Left ventricle myocardium inferior (tissue), 1 donor: ENCODE measurements around the gene EBLN2. TPM values are rescaled to one million over a fixed set of nuclear protein-coding genes. Genes with fewer than 3 reads are reported as not detected.

Source experiments
- DNase-seq: peaks from one replicate; pipeline ENCODE4 v3.0.0-alpha.2; 2020
- H3K27ac ChIP-seq: fragments of 200-600 bp; replicated peaks from 2 replicates; pipeline ENCODE4 v1.8.0; 2021
- H3K27me3 ChIP-seq: fragments of 200-600 bp; 2 replicates; pipeline ENCODE4 v1.8.0; 2021; ENCODE audit warnings: low read depth
- H3K36me3 ChIP-seq: fragments of 200-600 bp; 2 replicates; pipeline ENCODE4 v1.8.0; 2021
- H3K4me1 ChIP-seq: fragments of 200-600 bp; 2 replicates; pipeline ENCODE4 v1.8.0; 2021
- H3K4me3 ChIP-seq: fragments of 200-600 bp; 2 replicates; pipeline ENCODE4 v1.8.0; 2021; ENCODE audit warnings: mild to moderate bottlenecking, moderate library complexity
- H3K9me3 ChIP-seq: fragments of 200-600 bp; replicated peaks from 2 replicates; pipeline ENCODE4 v1.8.0; 2021
- intact Hi-C: fragments of 100-400 bp; cut with micrococcal nuclease; formaldehyde crosslinking; loops from one replicate; pipeline ENCODE4 v1.11.0; 2022
- total RNA-seq: library from RNA; stranded (reverse); fragmentation: NEBNext Ultra II Directional; extraction: Animal tissue kit (Norgen Biotek cat#: 25700); gene quantifications from one replicate; pipeline ENCODE4 v1.2.1, GENCODE V29; 2021
- TF ChIP-seq, protein P1 (sequence below): fragments of 200-600 bp; IDR thresholded peaks from 2 replicates; pipeline ENCODE4 v1.8.0; 2021; ENCODE audit warnings: antibody characterized with exemption, mild to moderate bottlenecking, borderline replicate concordance
- donor health status: DM: no; HTN: yes; CAD: no; lungs with severe emphysema.

Gene EBLN2
- total RNA-seq, 1 donor from 2014 or later, result 0.99 TPM

DNA sequence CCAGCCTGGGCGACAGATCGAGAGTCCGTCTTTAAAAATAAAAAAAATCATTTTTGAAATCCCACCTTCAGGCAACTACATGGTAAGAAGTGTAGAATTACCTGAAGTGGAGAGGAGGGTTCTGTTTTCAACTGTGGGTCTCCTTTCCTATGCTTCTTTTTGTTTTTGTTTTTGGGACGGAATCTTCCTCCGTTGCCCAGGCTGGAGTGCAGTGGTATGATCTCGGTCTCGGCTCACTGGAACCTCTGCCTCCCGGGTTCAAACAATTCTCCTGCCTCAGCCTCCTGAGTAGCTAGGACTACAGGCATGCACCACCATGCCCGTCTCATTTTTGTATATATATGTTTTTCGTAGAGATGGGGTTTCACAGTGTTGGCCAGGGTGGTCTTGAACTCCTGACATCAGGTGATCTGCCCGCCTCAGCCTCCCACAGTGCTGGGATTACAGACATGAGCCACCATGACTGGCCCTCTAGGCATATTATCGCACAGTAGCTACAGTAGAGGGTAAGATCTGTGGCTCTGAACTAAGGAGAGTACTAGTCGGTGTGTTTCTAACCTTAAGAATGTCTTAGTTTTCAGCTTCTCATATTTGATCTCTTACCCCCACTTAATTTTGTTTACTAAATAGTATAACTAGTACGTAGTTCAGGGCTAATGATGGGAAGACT lies 8.5 kb downstream of the EBLN2 start:
- Histone ChIP-seq H3K36me3 (peaks cover 14% of the 10 kb centered on the region), H3K4me3 (no peak overlapping the region), H3K4me1 (peaks cover 44% of the 10 kb centered on the region), H3K9me3 (no peaks in the 10 kb centered on the region), H3K27ac (peak overlapping the region; percentile 39), H3K27me3 (no peaks in the 10 kb centered on the region)
- TF ChIP-seq, protein P1, sequence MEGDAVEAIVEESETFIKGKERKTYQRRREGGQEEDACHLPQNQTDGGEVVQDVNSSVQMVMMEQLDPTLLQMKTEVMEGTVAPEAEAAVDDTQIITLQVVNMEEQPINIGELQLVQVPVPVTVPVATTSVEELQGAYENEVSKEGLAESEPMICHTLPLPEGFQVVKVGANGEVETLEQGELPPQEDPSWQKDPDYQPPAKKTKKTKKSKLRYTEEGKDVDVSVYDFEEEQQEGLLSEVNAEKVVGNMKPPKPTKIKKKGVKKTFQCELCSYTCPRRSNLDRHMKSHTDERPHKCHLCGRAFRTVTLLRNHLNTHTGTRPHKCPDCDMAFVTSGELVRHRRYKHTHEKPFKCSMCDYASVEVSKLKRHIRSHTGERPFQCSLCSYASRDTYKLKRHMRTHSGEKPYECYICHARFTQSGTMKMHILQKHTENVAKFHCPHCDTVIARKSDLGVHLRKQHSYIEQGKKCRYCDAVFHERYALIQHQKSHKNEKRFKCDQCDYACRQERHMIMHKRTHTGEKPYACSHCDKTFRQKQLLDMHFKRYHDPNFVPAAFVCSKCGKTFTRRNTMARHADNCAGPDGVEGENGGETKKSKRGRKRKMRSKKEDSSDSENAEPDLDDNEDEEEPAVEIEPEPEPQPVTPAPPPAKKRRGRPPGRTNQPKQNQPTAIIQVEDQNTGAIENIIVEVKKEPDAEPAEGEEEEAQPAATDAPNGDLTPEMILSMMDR, result no peak
- intact Hi-C loops, result loop anchor here (5.0 kb wide), 2 partner anchors 118 to 133 kb away; no protein-coding TSS in a partner anchor
- DNase-seq, result no peak

DNA sequence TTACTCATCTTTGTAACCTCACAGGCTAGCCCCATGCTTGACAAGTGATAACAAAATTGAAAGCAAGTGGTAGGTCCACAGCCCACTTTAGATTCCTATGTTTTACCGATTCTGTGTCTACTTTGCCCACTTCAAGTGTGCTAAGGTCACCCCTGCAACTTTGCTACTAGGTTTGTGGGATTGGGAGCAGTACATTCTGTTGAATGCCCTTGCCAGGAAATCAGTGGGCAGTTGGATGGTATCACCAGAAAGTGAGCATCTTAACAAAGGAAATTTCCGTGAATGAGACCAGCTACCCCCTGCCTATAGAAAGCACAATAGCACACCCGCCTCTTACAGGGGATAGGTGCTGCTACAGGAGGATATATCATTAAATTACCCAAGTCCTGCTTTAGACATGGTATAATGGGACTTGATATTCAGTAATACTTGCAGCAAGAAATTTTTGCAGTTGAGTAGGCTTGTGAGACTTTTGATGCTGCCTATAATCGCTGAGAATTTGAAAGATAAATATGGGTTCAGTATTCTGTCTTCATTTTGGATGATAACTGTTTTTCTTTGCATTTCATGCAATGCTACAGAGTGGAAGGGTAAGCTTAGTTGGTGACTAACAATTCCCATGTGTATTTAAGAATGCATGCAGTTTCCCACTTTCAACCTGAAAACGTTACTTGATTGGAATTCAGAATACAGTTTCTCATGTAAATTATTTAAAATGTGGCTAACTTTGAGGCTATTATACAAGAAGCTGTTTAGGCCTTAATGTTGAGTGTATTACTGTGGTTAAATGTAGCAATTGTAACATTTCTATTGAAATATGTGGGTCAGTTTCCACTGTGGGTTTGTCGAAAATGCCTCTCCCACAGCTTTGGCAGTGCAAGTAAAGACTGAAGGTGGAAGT lies 9.5 kb downstream of the EBLN2 start:
- H3K4me1 ChIP-seq, result peaks cover 44% of the 10 kb centered on the region
- intact Hi-C loops, result loop anchor here (5.0 kb wide), 1 partner anchor 134 kb away; no protein-coding TSS in a partner anchor
- TF ChIP-seq, protein P1, result no peak

DNA sequence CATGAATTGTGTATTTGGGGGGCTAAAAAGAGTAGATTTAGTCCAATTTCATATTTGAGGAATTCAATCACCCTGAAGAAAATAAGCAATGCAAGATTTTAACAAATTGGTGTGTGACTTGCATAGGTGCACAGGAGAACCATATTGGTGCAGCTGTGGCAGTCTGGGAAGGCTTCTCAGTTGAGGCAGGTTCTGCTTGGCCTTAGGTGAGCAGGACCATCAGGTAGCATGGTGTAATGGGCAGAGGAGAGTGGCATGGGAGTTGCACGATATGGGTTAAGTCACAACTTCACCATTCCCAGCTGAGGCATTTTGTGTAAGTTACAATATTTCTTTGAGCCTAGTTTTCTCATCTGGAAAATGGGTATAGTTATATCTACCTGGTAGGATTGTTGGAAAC lies 10.5 kb downstream of the EBLN2 start:
- H3K9me3 ChIP-seq, result no peaks in the 10 kb centered on the region
- TF ChIP-seq, protein P1, result no peak
- H3K36me3 ChIP-seq, result no peaks in the 10 kb centered on the region
- no peak overlapping the region for H3K27ac ChIP-seq
- no peak overlapping the region for H3K4me3 ChIP-seq
- H3K27me3 ChIP-seq, result no peaks in the 10 kb centered on the region
- DNase-seq, result no peak
- intact Hi-C loops, result loop anchor here (5.0 kb wide), 1 partner anchor 135 kb away; no protein-coding TSS in a partner anchor
- peaks cover 44% of the 10 kb centered on the region for H3K4me1 ChIP-seq

More for the DNA sequence above, 9.5 kb downstream of the EBLN2 start:
- Histone ChIP-seq H3K9me3 (no peaks in the 10 kb centered on the region), H3K27me3 (no peaks in the 10 kb centered on the region), H3K36me3 (peaks cover 4% of the 10 kb centered on the region), H3K4me3 (no peak overlapping the region), H3K27ac (peak overlapping the region; percentile 39)
- DNase-seq, result no peak

DNA sequence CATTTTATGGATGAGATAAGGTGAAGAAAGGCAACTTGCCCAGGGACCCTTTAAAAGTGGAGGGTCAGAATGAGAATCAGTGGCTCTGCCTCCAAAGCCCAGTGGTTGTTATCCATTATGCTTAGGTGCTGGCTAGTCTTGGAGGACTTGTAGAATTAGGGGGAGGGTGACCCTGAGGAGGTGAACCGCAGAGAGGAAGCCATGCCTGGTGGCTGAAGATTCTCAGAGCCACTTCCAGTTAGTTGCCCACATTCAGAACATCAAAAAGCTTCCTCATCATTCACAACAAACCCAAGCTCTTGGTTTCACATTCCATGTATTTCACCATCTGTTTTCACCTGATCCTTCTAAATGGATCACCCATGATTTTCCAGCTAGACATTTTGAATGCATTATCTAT lies 11.2 kb downstream of the EBLN2 start:
- TF ChIP-seq, protein P1, result no peak
- no peaks in the 10 kb centered on the region for H3K27me3 ChIP-seq
- intact Hi-C loops, result loop anchor here (5.0 kb wide), 1 partner anchor 135 kb away; no protein-coding TSS in a partner anchor

DNA sequence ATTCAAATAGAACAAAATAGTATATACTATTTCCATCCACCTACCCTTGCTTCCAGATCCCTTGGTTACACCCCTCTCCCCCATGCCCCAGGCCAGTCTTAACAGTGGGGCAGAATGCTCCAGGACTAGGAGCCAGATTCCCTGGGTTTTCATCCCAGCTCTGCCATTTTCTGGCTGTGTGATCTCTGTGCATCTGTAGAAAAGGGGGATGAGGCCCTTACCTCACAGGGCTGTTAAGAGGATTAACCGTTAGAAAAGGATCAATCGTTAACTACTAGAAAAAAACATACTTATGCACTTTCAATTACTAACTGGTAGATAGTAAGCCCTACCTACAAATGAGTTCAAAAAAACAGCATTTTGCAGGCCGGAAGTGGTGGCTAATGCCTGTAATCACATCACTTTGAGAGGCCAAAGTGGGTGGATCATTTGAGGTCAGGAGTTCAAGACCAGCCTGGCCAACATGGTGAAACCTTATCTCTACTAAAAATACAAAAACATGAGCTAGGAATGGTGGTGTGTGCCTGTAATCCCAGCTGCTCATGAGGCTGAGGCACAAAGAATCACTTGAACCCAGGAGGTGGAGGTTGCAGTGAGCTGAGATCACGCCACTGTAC lies 11.7 kb downstream of the EBLN2 start:
- H3K4me3 ChIP-seq, result no peak overlapping the region
- peaks cover 37% of the 10 kb centered on the region for H3K4me1 ChIP-seq
- H3K27me3 ChIP-seq, result no peaks in the 10 kb centered on the region
- TF ChIP-seq, protein P1, result no peak
- no peaks in the 10 kb centered on the region for H3K9me3 ChIP-seq
- no peaks in the 10 kb centered on the region for H3K36me3 ChIP-seq
- intact Hi-C loops, result loop anchor here (5.0 kb wide), 1 partner anchor 136 kb away; no protein-coding TSS in a partner anchor
- no peak for DNase-seq
- H3K27ac ChIP-seq, result no peak overlapping the region

More for the DNA sequence above, 11.2 kb downstream of the EBLN2 start:
- DNase-seq, result no peak
- Histone ChIP-seq H3K4me3 (no peak overlapping the region), H3K36me3 (no peaks in the 10 kb centered on the region), H3K4me1 (peaks cover 43% of the 10 kb centered on the region), H3K27ac (no peak overlapping the region), H3K9me3 (no peaks in the 10 kb centered on the region)
